ENCODE results near the gene TMED6. TPM values are rescaled to one million over a fixed set of nuclear protein-coding genes. Genes with fewer than 3 reads are reported as not detected.
A peak's percentile ranks its signal among the peaks of the same experiment; 100 is the strongest.
"Not testable (repeated sequence)": the region's sequence is repeated elsewhere in the genome, so short reads cannot be mapped to it uniquely, and the experiment has no call there.

TMED6 gene
- total and polyA plus RNA-seq, 7 experiments from 2014 or later, result 0.21 to 6.3 (median 2.4) TPM; not detected in 1

- Mint-ChIP-seq H3K4me1 (no peaks in the 10 kb centered on the region), H3K9me3 (no peaks in the 10 kb centered on the region), H3K27ac (peak overlapping the region in 1 of 9 donors; percentile 38), H3K27me3 (no peaks in the 10 kb centered on the region), H3K4me3 (no peak overlapping the region), H3K36me3 (peaks cover 0 to 22% (median 5%) of the 10 kb centered on the region in 5 donors)
- CTCF ChIA-PET, result interaction anchor here (0.7 to 1.3 kb wide), 3 partner anchors 9 to 150 kb away, joined by 3 to 4 read pairs (median 3); no protein-coding TSS in a partner anchor
- no peaks in the 10 kb centered on the region for H3K4me1 ChIP-seq (ENCODE audit: control insufficient read depth in 2 of 2, insufficient read depth in 2 of 2, low read length in 2 of 2)
- H3K27ac ChIP-seq (ENCODE audit: low read depth, low read length), result no peak overlapping the region
- ATAC-seq, result no peak
- POLR2A ChIA-PET, result interaction anchor here (1.0 kb wide), 1 partner anchor 9 kb away, joined by 3 read pairs; no protein-coding TSS in a partner anchor
- no peaks in the 10 kb centered on the region for H3K27me3 ChIP-seq (ENCODE audit: control insufficient read depth in 2 of 2, insufficient read depth in 2 of 2, low read length in 2 of 2)
- intact Hi-C loops (cut with micrococcal nuclease), result no loop called here
- H3K4me3 ChIP-seq (ENCODE audit: low read length), result no peak overlapping the region
- DNase-seq, result no peak
- H3K9me3 ChIP-seq (ENCODE audit: control insufficient read depth in 2 of 3, low read length in 3 of 3), result no peaks in the 10 kb centered on the region
- H3K36me3 ChIP-seq (ENCODE audit: control insufficient read depth in 2 of 3, insufficient read depth in 3 of 3, low read length in 3 of 3), result peaks cover 0 to 6% (median 4%) of the 10 kb centered on the region in 3 experiments
Observed at GRCh38 chr16:69301187-69301586, 50.4 kb downstream of the TMED6 start.

GRCh38 chr16:69298261-69298660, 53.3 kb downstream of the TMED6 start:
- no peak for DNase-seq
- CTCF ChIA-PET, result no interaction called here
- H3K4me3 ChIP-seq (ENCODE audit: low read length), result no peak overlapping the region
- no peak overlapping the region for H3K4me3 Mint-ChIP-seq
- no peak overlapping the region for H3K27ac Mint-ChIP-seq
- peaks cover 0 to 6% (median 4%) of the 10 kb centered on the region in 3 experiments for H3K36me3 ChIP-seq (ENCODE audit: control insufficient read depth in 2 of 3, insufficient read depth in 3 of 3, low read length in 3 of 3)
- peaks cover 0 to 14% (median 5%) of the 10 kb centered on the region in 5 donors for H3K36me3 Mint-ChIP-seq
- H3K27me3 ChIP-seq (ENCODE audit: control insufficient read depth in 2 of 2, insufficient read depth in 2 of 2, low read length in 2 of 2), result no peaks in the 10 kb centered on the region
- H3K4me1 ChIP-seq (ENCODE audit: control insufficient read depth in 2 of 2, insufficient read depth in 2 of 2, low read length in 2 of 2), result no peaks in the 10 kb centered on the region
- H3K27ac ChIP-seq (ENCODE audit: low read depth, low read length), result no peak overlapping the region
- intact Hi-C loops (cut with micrococcal nuclease), result no loop called here
- no peaks in the 10 kb centered on the region for H3K27me3 Mint-ChIP-seq
- no peaks in the 10 kb centered on the region for H3K9me3 Mint-ChIP-seq
- H3K9me3 ChIP-seq (ENCODE audit: control insufficient read depth in 2 of 3, low read length in 3 of 3), result no peaks in the 10 kb centered on the region
- ATAC-seq, result no peak
- POLR2A ChIA-PET, result no interaction called here
- no peaks in the 10 kb centered on the region for H3K4me1 Mint-ChIP-seq

- H3K27me3 ChIP-seq (ENCODE audit: control insufficient read depth in 2 of 2, insufficient read depth in 2 of 2, low read length in 2 of 2); H3K27me3 Mint-ChIP-seq; CTCF ChIA-PET; H3K4me1 ChIP-seq (ENCODE audit: control insufficient read depth in 2 of 2, insufficient read depth in 2 of 2, low read length in 2 of 2); H3K9me3 Mint-ChIP-seq; H3K4me3 Mint-ChIP-seq; H3K27ac ChIP-seq (ENCODE audit: low read depth, low read length); H3K27ac Mint-ChIP-seq; DNase-seq; H3K9me3 ChIP-seq (ENCODE audit: control insufficient read depth in 2 of 3, low read length in 3 of 3); H3K4me1 Mint-ChIP-seq; intact Hi-C loops (cut with micrococcal nuclease); H3K36me3 ChIP-seq (ENCODE audit: control insufficient read depth in 2 of 3, insufficient read depth in 3 of 3, low read length in 3 of 3); H3K4me3 ChIP-seq (ENCODE audit: low read length); ATAC-seq: not testable (repeated sequence)
- H3K36me3 Mint-ChIP-seq, result peaks cover 0 to 14% (median 5%) of the 10 kb centered on the region in 5 donors
- POLR2A ChIA-PET, result interaction anchor here (0.6 kb wide), 1 partner anchor 347 kb away, joined by 3 read pairs; no protein-coding TSS in a partner anchor
Observed at GRCh38 chr16:69296771-69297170, 54.8 kb downstream of the TMED6 start.

- DNase-seq (no peak), ATAC-seq (no peak)
- Mint-ChIP-seq H3K4me1 (no peaks in the 10 kb centered on the region), H3K9me3 (no peaks in the 10 kb centered on the region), H3K27ac (no peak overlapping the region), H3K4me3 (no peak overlapping the region), H3K36me3 (no peaks in the 10 kb centered on the region), H3K27me3 (no peaks in the 10 kb centered on the region)
- Histone ChIP-seq H3K36me3 (ENCODE audit: control insufficient read depth in 2 of 3, insufficient read depth in 3 of 3, low read length in 3 of 3) (no peaks in the 10 kb centered on the region), H3K27ac (ENCODE audit: low read depth, low read length) (no peak overlapping the region), H3K9me3 (ENCODE audit: control insufficient read depth in 2 of 3, low read length in 3 of 3) (no peaks in the 10 kb centered on the region), H3K27me3 (ENCODE audit: control insufficient read depth in 2 of 2, insufficient read depth in 2 of 2, low read length in 2 of 2) (no peaks in the 10 kb centered on the region), H3K4me3 (ENCODE audit: low read length) (no peak overlapping the region), H3K4me1 (ENCODE audit: control insufficient read depth in 2 of 2, insufficient read depth in 2 of 2, low read length in 2 of 2) (no peaks in the 10 kb centered on the region)
- CTCF ChIA-PET, result no interaction called here
- POLR2A ChIA-PET, result no interaction called here
- intact Hi-C loops (cut with micrococcal nuclease), result no loop called here
Observed at GRCh38 chr16:69294051-69294450, 57.5 kb downstream of the TMED6 start.

GRCh38 chr16:69293401-69293800, 58.2 kb downstream of the TMED6 start:
- intact Hi-C loops (cut with micrococcal nuclease), result no loop called here
- Histone ChIP-seq H3K36me3 (ENCODE audit: control insufficient read depth in 2 of 3, insufficient read depth in 3 of 3, low read length in 3 of 3) (no peaks in the 10 kb centered on the region), H3K4me1 (ENCODE audit: control insufficient read depth in 2 of 2, insufficient read depth in 2 of 2, low read length in 2 of 2) (no peaks in the 10 kb centered on the region), H3K4me3 (ENCODE audit: low read length) (no peak overlapping the region), H3K27me3 (ENCODE audit: control insufficient read depth in 2 of 2, insufficient read depth in 2 of 2, low read length in 2 of 2) (no peaks in the 10 kb centered on the region), H3K27ac (ENCODE audit: low read depth, low read length) (no peak overlapping the region), H3K9me3 (ENCODE audit: control insufficient read depth in 2 of 3, low read length in 3 of 3) (no peaks in the 10 kb centered on the region)
- no peaks in the 10 kb centered on the region for H3K9me3 Mint-ChIP-seq
- H3K4me1 Mint-ChIP-seq, result no peaks in the 10 kb centered on the region
- no peaks in the 10 kb centered on the region for H3K27me3 Mint-ChIP-seq
- no peak overlapping the region for H3K27ac Mint-ChIP-seq
- CTCF ChIA-PET, result no interaction called here
- H3K36me3 Mint-ChIP-seq, result no peaks in the 10 kb centered on the region
- POLR2A ChIA-PET, result interaction anchor here (0.7 to 0.9 kb wide), 3 partner anchors 17 to 506 kb away, joined by 3 to 4 read pairs (median 3); no protein-coding TSS in a partner anchor
- DNase-seq (no peak), ATAC-seq (no peak)
- H3K4me3 Mint-ChIP-seq, result no peak overlapping the region

Other genes with a start within 250 kb of the TMED6 start
- gene HAS3, start 246.1 kb downstream of the TMED6 start, total RNA-seq, result 1 to 10 TPM in 4 of 5 experiments, under 1 TPM in 1; 0.73 to 4.2 (median 2.9) TPM
- under 1 TPM in 1 of 2 donors, not detected in 1; 0.24 TPM for gene HAS3, start 246.1 kb downstream of the TMED6 start, polyA plus RNA-seq
- 100 to 1,000 TPM in 3 of 5 experiments, 10 to 100 TPM in 2; 53.3 to 142 (median 133) TPM for gene CHTF8, start 219.2 kb downstream of the TMED6 start, total RNA-seq
- 100 to 1,000 TPM; 178 to 210 TPM for gene CHTF8, start 219.2 kb downstream of the TMED6 start, polyA plus RNA-seq
- 10 to 100 TPM; 31.9 to 56.5 (median 35.1) TPM for gene UTP4, start 219.1 kb downstream of the TMED6 start, total RNA-seq
- 10 to 100 TPM; 61.1 to 82.0 TPM for gene UTP4, start 219.1 kb downstream of the TMED6 start, polyA plus RNA-seq
- 10 to 100 TPM in 4 of 5 experiments, 1 to 10 TPM in 1; 9.7 to 16.4 (median 12.1) TPM for gene SNTB2, start 164.6 kb downstream of the TMED6 start, total RNA-seq
- gene SNTB2, start 164.6 kb downstream of the TMED6 start, polyA plus RNA-seq, result 1 to 10 TPM; 3.0 to 6.2 TPM
- 10 to 100 TPM; 36.7 to 53.7 (median 46.9) TPM for gene VPS4A, start 40.4 kb downstream of the TMED6 start, total RNA-seq
- 10 to 100 TPM; 29.7 to 44.4 TPM for gene VPS4A, start 40.4 kb downstream of the TMED6 start, polyA plus RNA-seq
- gene PDF, start 21.2 kb downstream of the TMED6 start, total RNA-seq, result 10 to 100 TPM in 2 of 5 experiments, 1 to 10 TPM in 3; 4.6 to 11.8 (median 9.5) TPM
- gene PDF, start 21.2 kb downstream of the TMED6 start, polyA plus RNA-seq, result 10 to 100 TPM; 15.9 to 24.5 TPM
- gene COG8, start 12.2 kb downstream of the TMED6 start, total RNA-seq, result 10 to 100 TPM; 29.5 to 73.7 (median 37.4) TPM
- 10 to 100 TPM; 38.7 to 52.0 TPM for gene COG8, start 12.2 kb downstream of the TMED6 start, polyA plus RNA-seq
- 10 to 100 TPM; 22.1 to 40.9 (median 30.3) TPM for gene NIP7, start 12.0 kb downstream of the TMED6 start, total RNA-seq
- gene NIP7, start 12.0 kb downstream of the TMED6 start, polyA plus RNA-seq, result 10 to 100 TPM; 19.5 to 20.2 TPM
- gene TERF2, start 34.2 kb upstream of the TMED6 start, total RNA-seq, result 10 to 100 TPM; 40.4 to 63.5 (median 50.7) TPM
- gene TERF2, start 34.2 kb upstream of the TMED6 start, polyA plus RNA-seq, result 10 to 100 TPM; 26.3 to 39.4 TPM
- gene CYB5B, start 72.8 kb upstream of the TMED6 start, total RNA-seq, result 100 to 1,000 TPM in 1 of 5 experiments, 10 to 100 TPM in 4; 29.6 to 148 (median 48.2) TPM
- 100 to 1,000 TPM in 1 of 2 donors, 10 to 100 TPM in 1; 95.7 to 119 TPM for gene CYB5B, start 72.8 kb upstream of the TMED6 start, polyA plus RNA-seq
- gene NFAT5, start 214.2 kb upstream of the TMED6 start, total RNA-seq, result 10 to 100 TPM; 27.3 to 35.5 (median 34.2) TPM
- 1 to 10 TPM; 7.7 to 7.9 TPM for gene NFAT5, start 214.2 kb upstream of the TMED6 start, polyA plus RNA-seq